OCI-M2 (cell line): ENCODE measurements around the gene DNAJB9.

Source experiments
- DNase-seq: peaks from one replicate; lab custom pipeline; 2025; ENCODE audit not compliant: unreplicated experiment; lab: John Stamatoyannopoulos, UW

DNAJB9 gene

DNA sequence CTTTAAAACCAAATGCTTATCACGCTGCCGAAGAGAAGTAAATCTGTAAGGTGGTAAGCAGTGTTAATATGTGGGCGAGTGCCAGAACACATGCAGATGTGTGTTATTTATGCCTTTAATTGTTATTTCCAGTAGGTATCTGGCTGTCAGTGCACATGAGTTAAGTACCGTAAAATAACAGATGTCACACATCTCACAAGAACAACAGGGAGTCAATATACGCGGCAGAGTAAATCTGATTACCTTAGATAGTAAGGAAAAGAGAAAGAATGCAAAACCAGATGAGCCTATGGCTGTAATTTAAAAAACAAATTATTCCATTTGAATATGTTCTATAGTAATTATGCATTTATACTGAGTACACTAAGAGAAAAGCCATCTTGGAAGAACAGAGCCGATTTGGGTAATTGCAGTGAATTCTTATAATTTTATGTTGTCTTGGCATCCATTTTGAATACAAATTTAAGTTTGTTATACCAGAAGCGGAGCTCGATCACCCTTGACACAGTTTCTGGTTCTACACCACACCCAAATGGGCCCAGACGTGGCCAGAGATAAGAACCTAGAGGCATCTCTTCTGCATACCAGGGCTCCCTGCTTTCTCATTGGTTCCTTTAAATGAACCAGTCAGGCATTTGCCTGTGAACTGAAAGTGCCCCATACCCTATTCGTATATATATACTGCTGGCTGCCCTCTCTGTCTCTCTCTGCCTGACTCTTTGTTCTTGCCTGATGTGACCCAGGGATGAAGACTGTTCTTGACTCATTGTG is 34.8 kb downstream of the DNAJB9 start:
- DNase-seq: no peak

DNA sequence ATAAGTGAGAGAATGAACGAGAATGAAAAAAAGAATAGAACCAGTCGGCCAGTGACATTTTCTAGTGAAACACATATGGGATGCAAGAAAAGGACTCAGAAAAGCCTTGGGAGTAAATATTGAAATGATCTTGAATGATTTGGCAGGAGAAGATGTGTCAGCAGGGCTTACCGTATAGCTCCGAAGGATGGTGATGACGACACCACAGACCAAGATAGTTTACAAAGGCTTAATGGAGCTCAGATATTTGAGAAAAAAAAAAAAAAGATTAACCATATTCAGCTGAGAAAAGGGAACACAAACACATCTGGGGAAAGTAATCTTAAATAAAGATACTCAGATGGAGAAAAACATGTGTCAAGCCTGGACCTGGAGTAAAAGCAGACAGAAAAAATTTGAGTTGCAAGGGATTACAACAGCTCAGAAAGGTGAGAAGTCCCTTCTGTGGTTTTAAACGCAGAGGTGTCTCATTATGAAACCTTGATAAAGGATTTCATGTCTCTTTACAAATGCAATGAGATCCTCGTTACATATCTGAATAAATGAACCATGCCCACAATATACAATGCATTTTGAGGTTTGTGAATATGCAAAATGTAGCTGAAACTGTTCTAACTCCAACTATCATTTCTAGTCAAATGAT is 36.0 kb downstream of the DNAJB9 start:
- no peak for DNase-seq

GRCh38 chr7:108609643-108610042 is 40.0 kb downstream of the DNAJB9 start:
- no peak for DNase-seq

- no peak for DNase-seq
Measured at GRCh38 chr7:108611268-108611667, 41.6 kb downstream of the DNAJB9 start.

DNA sequence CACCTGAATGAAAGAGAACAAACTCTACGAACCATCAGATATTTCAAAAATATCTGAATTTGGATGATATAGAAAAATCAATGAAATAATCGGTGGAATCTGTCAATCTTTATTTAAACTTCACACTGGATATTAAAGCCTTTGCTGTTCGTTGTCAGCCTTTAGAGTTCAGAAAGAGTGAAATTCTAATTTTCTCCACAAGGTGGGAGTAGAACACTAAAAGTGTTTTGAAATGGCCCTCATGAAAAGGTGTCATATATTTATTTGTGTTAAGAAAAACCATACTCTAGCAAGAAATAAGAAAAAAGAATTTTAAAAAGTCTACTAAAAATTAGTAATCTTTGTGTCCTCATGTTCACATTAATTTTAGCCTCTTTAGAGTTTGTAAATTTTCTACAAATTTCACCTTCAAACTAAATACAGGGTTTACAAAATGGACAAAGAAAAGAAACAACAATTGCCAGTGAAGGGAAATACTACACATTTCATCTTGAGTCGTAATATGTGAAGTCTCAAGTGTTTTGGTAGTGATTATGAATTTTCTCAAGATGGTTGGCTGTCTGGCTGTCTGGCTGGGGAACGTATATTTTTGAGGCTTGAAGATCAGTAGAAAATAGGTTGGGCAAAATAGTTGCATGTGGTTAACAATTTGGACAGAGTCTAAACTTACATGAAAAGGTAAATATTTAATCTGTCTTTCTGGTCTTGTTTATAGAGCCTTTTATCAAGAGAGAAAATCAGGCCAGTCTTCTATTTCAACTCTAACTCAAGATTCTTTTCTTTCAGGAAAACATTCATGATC is 43.7 kb downstream of the DNAJB9 start:
- DNase-seq: no peak

DNA sequence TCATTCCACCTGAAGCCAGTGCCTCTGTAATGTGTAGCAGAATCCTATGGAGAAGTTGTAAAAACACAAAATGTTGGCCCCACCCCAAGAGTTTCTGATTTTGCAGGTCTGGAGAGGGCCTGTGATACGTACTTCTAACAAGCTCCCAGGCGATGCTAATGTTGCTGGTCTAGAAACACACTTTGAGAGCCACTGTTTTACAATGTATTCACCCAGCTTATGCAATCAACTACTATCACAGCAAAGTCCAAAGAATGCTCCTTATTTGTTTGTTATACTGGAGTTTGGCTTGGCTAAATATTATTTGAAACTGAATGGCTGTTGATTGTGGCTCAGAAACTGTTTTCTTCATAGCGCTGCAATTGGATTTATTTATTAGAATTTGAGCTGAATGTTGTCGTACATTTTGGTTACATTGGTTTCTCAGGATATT is 44.3 kb downstream of the DNAJB9 start:
- no peak for DNase-seq

DNA sequence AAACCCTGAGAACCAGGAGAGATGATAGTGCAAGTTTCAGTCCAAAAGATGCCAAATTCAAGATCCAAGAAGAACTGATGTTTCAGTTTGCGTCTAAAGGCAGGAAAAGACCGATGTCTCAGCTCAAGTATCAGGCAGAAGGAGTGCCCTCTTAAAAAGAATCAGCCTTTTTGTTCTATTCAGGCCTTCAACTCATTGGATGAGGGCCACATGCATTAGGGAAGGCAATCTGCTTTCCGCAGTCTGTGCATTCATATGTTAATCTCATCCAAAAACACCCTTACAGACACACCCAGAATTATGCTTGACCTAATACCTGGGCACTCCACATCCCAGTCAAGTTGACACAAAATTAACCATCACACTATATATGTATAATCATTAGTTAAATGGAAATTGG is 45.2 kb downstream of the DNAJB9 start:
- DNase-seq: no peak

- DNase-seq: no peak
Measured at GRCh38 chr7:108618056-108618455, 48.4 kb downstream of the DNAJB9 start.

- no peak for DNase-seq
Measured at GRCh38 chr7:108623220-108623619, 53.5 kb downstream of the DNAJB9 start.
